ENCODE results near the gene RELL2.

The RELL2 gene

GRCh38 chr5:141618030-141618803, 18.6 kb upstream of the RELL2 start:
- DNase-seq = peak in 5 of 58 donors; percentile 20 to 57 (median 39)

- DNase-seq = peak; percentile 32 to 93 (median 84)
Observed at GRCh38 chr5:141618804-141619554, 17.8 kb upstream of the RELL2 start, which contains the start of gene DIAPH1. DIAPH1 (minus strand) TSS chr5:141619000; CDS start chr5:141618914, 86 bp downstream.

- DNase-seq = peak in 3 of 58 donors; percentile 8 to 26 (median 20)
Observed at GRCh38 chr5:141623186-141623585, 13.6 kb upstream of the RELL2 start.

- no peak for DNase-seq
Observed at GRCh38 chr5:141623611-141624010, 13.2 kb upstream of the RELL2 start.

GRCh38 chr5:141628175-141628788, 8.5 kb upstream of the RELL2 start:
- no peak for DNase-seq

- no peak for DNase-seq
Observed at GRCh38 chr5:141630570-141631140, 6.1 kb upstream of the RELL2 start.

- DNase-seq = no peak
Observed at GRCh38 chr5:141632650-141633049, 4.1 kb upstream of the RELL2 start.

GRCh38 chr5:141633871-141634561, 2.8 kb upstream of the RELL2 start:
- DNase-seq = no peak

- no peak for DNase-seq
Observed at GRCh38 chr5:141634720-141635119, 2.1 kb upstream of the RELL2 start.

- no peak for DNase-seq
Observed at GRCh38 chr5:141635646-141636045, 1.2 kb upstream of the RELL2 start.

GRCh38 chr5:141636106-141636412, 738 bp upstream of the RELL2 start:
- no peak for DNase-seq

- DNase-seq = peak in 13 of 58 donors; percentile 35 to 73 (median 54)
Observed at GRCh38 chr5:141637123-141637766, 448 bp downstream of the RELL2 start.

GRCh38 chr5:141637767-141638419, 1.1 kb downstream of the RELL2 start:
- DNase-seq = peak in 18 of 58 donors; percentile 12 to 49 (median 27)

- no peak for DNase-seq
Observed at GRCh38 chr5:141638771-141639170, 2.0 kb downstream of the RELL2 start.

- DNase-seq = no peak
Observed at GRCh38 chr5:141639357-141640050, 2.7 kb downstream of the RELL2 start.

GRCh38 chr5:141640051-141640415, 3.2 kb downstream of the RELL2 start:
- no peak for DNase-seq

- DNase-seq = no peak
Observed at GRCh38 chr5:141640698-141641097, 3.9 kb downstream of the RELL2 start.

- no peak for DNase-seq
Observed at GRCh38 chr5:141641634-141642267, 5.0 kb downstream of the RELL2 start.

- peak in 1 of 58 donors; percentile 36 for DNase-seq
Observed at GRCh38 chr5:141646026-141646425, 9.2 kb downstream of the RELL2 start.

Measured in anterior cingulate cortex (tissue), 58 donors.